HG03103 (cell line): ENCODE data around the gene NUP62.

Experiments
- ATAC-seq: cut with Tn5 transposase; IDR thresholded peaks from one replicate; pipeline ENCODE4 v1.9.1; 2021; ENCODE audit warnings: low read depth; ENCODE audit not compliant: unreplicated experiment

Gene NUP62

DNA sequence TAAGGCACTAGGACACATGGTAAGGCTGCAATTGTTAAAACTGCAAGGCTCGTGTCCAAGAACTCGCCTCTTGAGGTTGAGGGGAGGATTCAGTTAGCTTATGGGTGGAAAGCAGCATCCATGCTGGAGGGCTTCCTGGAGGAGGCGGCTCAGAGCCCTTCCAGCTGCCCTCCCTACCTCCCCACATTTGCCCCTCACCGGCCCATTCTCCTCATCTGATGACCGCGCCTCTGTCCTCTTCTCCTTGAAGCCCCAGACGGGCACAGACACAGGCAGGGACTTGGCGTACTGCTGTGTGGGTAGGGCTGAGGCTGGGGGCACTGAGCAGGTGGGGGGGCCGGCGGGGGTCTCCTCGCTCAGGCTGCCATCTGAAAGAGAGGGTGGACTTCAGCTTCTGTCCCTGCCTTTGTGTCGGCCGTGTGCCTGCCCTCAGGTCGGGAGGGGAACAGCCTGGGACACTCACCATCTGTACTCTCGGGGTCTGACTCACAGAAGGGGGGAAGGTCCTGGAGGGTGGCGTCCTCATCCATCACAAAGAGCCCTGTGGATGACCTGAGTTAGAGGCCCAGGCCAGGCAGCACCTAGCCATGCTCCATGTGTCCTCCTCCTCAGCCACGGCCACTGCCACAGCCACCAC lies 57.8 kb downstream of the NUP62 start:
- no peak for ATAC-seq

- no peak for ATAC-seq
These were observed 58.9 kb downstream of the NUP62 start for GRCh38 chr19:49870309-49870901.

DNA sequence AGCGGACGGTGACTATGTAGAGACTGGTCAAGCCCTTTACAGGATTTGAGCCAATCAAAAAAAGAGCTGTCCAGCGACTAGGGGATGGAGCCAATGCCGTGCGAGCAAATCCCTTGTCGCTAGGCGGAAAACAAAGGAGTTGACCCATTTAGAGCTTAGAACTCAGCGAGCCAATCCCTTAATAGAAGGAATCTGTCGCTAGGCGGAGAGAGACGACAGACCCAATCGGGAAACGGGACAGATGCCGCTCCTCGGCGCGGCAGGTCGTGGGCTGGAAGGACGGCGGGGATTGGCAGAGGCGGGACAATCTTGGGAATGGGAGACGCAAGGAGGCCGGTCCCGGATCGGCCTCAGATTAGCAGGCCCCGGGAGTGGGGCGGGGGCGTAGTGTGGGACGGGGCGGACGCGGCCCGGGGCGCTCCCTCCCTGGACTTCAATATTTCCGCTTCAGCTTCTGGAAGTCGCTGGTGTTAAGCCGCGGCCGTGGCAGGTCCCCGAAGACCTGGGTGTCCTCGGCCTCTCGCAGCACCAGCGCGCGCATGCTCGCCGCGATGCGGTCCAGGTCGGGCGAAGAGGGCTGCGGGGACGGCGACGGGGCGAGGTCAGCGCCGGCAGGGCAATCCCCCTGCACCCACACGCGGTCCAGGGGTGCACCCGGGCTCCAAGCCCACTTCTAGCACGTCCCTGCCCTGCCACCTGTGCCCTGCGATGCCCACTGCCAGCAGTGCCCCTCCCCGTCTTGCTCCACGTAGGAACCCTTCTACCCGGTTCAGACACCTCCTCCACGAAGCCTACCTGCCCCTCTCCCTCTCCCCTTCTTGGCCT lies 59.6 kb downstream of the NUP62 start:
- ATAC-seq, result peak; percentile 49

DNA sequence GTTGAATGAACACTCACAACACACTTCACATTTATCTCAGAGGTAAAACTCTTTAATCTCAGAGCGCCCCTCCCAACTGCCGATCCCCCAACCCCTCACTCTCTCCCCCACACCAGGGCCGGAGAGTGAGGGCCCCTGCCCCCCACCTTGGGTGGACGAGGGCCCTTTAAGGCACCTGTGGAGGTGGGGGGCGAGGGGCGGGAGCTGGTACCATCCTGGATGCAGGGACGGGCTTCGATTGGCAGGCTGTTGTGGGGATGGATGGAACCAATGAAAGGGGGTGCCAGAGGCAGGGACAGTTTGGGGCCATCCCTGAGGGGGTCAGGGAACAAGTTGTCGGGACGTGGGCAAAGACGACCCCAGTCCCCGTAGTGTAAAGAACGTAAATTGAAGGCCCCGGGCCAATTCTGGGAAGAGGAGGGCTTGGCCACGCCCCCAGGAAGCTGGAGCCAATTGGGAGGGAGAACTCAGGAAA lies 60.3 kb downstream of the NUP62 start:
- ATAC-seq, result peak; percentile 1

GRCh38 chr19:49866933-49867782 lies 62.1 kb downstream of the NUP62 start, which contains the start of gene PNKP:
Gene PNKP (minus strand): TSS chr19:49867576. CDS start chr19:49867204, 372 bp downstream.
- ATAC-seq, result no peak

GRCh38 chr19:49864890-49865289 lies 64.4 kb downstream of the NUP62 start:
- no peak for ATAC-seq

DNA sequence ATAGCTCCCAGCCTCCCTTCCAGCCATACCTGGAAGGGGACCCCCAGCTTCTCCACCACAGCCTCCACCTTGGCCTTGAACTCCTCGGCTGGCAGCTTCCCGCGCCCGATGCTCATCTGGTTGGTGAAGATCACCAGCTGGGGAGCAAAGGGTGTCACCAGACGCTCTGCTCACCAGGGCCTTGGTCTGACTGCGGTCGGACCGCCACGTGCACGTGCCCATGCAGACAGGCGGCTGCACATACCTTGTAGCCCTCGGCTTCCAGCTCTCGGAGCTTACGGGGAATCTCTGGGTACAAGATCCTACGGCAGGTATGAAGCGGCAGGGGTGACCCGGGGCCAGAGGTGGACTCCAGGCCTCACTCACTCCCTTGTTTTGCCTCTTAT lies 65.4 kb downstream of the NUP62 start:
- no peak for ATAC-seq

- no peak for ATAC-seq
These were observed 65.9 kb downstream of the NUP62 start for GRCh38 chr19:49863254-49863934.

- no peak for ATAC-seq
These were observed 66.7 kb downstream of the NUP62 start for GRCh38 chr19:49862391-49863253.

- ATAC-seq, result no peak
These were observed 67.5 kb downstream of the NUP62 start for GRCh38 chr19:49861541-49862378.

- ATAC-seq, result no peak
These were observed 68.2 kb downstream of the NUP62 start for GRCh38 chr19:49861107-49861506.

DNA sequence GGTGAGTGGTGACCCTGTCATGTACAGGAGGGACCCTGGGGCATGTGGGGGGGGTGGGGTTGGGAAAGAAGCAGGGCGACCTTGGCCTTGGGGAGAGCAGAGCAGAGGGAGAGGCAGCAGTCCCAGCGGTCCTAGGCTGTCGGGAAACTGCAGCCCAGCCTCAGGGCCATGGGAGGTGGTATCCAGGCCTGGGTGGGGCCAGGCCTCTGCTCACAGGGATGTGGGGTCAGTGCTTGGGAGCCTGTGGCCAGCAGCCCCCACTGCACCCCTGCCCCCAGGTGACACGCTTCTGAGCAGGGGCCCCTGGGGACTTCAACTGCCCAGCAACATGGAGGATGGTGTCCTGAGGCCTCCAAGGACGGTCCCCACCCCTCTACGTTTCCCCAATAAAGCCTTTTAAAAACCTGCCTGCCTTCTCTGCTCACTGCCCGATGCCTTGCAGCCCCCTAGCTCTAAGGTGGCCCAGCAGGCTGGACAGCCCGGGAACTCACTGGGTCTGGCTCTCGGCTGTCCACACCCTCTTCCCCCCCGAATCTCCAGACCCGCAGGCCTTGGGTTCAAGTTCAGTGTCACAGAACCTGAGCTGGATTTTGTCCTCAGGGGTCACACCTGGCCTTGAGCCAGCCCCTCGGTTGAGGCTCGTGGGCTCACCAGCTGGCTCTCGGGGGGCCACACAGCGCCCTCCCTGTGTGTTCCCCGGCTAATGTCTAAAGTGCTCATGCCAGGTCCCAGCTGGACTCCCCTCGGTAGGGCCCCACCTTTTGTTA lies 68.8 kb downstream of the NUP62 start:
- ATAC-seq, result no peak

DNA sequence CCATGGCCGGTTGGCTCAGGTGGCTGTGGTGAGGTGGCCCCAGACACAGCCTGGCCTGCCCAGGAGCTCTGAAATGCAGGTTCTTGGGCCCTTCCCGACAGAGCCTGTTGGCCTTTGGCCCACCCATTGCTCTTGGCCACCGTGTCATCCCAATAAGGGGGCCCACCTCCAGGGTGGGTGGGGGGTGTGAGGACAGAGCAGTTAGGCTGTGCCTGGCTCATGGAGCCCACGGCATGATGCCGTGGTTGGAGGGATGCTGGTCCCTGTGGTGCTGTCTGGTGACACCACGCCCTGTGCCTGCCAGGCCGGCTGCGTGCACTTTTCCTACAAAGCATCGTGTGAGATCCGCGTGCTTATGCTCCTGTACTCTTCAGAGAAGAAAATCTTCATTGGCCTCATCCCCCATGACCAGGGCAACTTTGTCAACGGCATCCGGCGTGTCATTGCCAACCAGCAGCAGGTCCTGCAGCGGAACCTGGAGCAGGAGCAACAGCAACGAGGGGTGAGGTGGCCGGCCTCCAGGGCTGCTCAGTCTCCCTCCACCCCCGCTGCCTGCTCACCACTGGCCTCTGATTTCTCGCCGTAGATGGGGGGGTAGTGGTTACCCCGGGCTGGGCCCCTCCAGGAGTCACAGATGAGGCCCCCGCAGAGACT lies 69.5 kb downstream of the NUP62 start:
- no peak for ATAC-seq

DNA sequence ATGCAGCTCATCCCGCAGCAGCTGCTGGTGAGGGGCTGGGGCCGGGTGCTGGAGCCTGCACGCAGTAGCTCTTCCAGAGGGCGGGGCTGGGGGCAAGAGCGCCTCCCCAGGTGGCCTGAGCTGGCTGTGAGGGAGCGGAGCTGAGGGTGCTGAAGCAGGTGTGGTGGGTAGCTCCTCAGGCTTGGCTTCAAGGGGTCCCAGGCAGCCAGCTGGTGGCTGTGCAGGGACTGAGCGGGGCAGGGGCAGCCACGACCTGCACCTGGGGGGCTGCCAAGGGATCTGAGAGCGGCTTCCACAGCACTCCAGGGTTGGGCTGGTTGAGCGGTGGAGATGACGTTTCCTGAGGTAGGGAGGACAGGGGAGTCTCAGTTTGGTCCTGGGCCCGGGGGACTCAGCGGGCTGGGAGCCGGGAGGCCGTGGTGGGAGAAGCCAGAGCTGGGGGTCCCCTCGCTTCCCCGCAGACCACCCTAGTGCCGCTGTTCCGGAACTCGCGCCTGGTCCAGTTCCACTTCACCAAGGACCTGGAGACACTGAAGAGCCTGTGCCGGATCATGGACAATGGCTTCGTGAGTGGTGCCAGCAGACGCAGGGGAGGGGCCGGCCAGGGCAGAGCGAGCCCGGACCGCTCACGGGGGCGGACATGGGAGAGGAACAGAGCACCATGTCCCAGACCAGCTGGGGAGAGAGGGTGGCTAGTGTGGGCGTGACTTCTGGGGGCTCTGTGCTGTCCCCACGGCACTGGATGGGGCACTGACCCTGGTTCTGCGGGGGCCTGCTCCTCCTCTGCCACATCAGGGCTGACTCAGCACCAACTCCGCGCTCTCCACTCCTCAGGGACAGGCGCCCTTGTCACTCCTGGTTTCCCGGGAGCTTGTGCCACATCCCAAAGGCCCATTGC lies 71.0 kb downstream of the NUP62 start:
- no peak for ATAC-seq

DNA sequence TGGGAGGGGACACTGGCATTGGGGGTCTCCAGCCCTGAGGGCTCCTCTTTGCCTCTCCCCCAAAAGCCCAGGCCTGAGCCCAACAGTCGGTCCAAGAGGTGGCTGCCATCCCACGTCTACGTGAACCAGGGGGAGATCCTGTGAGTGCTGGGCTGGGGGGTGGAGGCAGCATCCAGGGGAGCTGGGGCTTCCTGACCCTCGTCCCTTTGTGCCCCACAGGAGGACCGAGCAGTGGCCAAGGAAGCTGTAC lies 71.5 kb downstream of the NUP62 start:
- ATAC-seq, result no peak

GRCh38 chr19:49857061-49857837 lies 72.1 kb downstream of the NUP62 start:
- no peak for ATAC-seq
